Stimulated activated CD8-positive, alpha-beta memory T cell treated with anti-CD3 and anti-CD28 coated beads, Interleukin-15, amount 100 ng/mL, for 24 hours (primary cell): ENCODE results near the gene TPSD1.
"Not testable (repeated sequence)": the region's sequence is repeated elsewhere in the genome, so short reads cannot be mapped to it uniquely, and the experiment has no call there.

Experiments used
- DNase-seq: peaks from one replicate; pipeline ENCODE4 v3.0.0-alpha.2; 2020; ENCODE audit warnings: low read depth

The TPSD1 gene

DNA sequence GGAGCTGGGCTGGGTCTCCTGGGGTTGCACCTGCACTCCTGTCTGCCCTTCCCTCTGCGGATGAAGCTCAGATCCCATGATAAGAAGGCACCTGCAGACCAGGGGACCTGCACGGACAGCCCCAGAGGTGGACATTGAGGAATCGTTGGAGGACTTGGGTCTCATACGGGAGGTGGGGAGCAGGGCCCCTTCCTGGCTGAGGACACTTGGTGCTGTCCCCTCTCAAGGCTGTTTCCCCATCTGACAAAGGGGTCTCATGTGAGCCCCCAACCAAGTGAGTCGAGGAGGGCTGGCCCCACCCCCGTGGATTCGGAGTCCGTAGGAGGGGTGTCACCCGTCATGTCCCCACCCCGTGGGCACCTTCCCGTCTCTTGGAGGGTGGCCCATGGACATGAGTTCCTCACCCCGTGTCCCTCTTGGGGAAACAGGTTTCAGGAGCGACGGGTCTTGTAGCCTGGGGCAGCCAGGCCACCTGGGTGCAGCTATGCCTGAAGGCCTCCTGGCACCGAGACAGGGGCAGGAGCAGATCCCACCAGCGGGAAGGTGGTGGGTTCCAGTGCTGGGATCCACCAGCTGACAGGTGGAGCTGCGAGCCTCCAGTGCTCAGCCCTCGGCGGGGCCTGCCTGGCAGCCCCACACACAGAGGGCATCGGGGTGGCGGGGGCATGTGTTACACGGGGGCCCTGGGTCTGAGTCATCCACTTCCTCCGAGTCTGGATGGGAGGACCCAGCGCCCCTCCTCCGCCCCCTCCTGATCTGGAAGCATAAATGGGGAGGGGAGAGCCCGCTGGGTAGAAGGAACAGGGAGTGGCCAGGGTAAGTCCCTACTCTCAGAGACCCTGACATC, at the start of gene TPSD1:
TSS of gene TPSD1 (plus strand) at position 794 of the 847 bp plus-strand sequence. CDS start 212 bp downstream, outside the sequence.
- not testable (repeated sequence) for DNase-seq

DNA sequence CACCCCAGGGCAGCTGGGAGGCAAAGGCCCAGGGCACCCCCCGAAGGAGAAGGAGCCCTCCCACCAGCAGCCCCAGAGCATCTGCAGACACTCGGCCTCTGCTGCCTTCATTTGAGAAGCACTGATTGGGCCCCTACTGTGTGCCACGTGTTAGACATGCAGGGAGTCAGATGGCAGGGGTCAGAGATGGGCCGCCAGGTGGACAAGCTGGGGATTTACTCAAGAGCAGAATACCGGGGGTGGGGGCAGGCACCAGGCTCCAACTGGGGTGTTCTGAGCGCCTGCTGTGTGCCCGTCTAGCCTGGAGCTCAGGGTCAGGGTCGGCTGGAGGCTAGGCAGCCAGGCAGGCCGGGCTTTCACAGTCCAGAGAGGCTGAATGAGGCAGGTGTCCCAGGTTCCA, 49.5 kb upstream of the TPSD1 start:
- no peak for DNase-seq

DNA sequence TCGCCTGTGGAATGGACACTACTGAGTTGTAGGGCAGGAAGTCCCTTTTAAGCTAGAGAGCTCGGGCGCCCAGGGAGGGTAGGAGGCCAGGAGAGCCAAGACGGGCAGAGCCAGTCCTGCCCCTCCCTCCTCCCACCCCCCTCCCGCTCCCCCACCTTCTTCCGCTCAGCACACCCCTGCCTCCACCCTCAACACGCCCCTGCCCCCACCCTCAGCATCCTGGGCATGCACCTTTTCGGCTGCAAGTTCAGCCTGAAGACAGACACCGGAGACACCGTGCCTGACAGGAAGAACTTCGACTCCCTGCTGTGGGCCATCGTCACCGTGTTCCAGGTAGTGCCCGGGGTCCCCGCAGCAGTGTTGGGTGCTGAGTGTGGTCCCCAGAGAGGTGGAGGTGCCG, 49.1 kb upstream of the TPSD1 start:
- DNase-seq = no peak

DNA sequence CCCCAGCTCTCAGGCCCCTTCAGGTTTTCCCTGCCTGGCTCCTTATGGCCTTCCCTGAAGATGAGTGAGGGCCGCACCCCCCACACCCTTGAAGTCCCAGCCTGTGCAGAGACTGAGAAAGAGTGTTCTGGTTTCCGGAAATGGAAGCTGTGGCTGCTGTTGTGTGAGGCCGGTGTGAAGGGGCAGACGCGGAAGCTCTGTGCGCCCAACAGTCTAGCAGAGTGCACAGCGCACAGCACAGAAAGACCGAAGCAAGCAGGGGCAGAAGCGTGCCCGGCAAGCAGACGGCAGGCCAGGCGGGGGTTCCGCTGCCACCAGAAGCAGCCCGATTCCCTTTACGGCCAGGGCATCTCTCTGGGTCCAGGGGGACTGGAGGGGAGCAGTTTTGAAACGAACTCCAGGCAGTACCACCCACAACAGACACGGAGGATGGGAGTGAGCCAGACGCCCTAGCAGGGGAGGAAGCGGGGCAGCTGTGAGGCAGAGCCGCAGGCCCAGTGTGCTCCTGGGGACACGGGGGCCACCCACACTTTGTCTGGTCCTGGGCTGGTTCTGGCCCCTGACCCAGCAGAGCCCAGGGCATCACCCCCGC, 47.5 kb upstream of the TPSD1 start:
- no peak for DNase-seq

DNA sequence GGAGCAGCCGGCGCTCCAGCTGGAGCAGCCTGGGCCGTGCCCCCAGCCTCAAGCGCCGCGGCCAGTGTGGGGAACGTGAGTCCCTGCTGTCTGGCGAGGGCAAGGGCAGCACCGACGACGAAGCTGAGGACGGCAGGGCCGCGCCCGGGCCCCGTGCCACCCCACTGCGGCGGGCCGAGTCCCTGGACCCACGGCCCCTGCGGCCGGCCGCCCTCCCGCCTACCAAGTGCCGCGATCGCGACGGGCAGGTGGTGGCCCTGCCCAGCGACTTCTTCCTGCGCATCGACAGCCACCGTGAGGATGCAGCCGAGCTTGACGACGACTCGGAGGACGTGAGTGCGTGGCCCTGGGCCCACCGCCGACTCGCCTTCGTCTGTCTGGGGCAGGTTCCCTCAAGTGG, 46.8 kb upstream of the TPSD1 start:
- DNase-seq = no peak

DNA sequence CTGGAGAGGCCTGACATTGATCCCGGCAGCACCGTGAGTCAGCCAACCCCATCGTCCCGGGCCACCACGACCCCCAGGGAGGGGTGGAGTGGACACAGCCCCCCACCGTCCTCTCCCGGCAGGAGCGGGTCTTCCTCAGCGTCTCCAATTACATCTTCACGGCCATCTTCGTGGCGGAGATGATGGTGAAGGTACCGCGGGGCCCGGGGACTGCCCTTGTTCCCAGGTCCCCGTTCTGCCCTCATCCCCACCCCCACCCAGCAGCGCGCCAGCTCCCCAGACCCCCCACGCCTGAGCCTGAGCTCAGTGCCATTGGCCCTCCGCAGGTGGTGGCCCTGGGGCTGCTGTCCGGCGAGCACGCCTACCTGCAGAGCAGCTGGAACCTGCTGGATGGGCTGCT, 45.4 kb upstream of the TPSD1 start:
- DNase-seq = no peak

DNA sequence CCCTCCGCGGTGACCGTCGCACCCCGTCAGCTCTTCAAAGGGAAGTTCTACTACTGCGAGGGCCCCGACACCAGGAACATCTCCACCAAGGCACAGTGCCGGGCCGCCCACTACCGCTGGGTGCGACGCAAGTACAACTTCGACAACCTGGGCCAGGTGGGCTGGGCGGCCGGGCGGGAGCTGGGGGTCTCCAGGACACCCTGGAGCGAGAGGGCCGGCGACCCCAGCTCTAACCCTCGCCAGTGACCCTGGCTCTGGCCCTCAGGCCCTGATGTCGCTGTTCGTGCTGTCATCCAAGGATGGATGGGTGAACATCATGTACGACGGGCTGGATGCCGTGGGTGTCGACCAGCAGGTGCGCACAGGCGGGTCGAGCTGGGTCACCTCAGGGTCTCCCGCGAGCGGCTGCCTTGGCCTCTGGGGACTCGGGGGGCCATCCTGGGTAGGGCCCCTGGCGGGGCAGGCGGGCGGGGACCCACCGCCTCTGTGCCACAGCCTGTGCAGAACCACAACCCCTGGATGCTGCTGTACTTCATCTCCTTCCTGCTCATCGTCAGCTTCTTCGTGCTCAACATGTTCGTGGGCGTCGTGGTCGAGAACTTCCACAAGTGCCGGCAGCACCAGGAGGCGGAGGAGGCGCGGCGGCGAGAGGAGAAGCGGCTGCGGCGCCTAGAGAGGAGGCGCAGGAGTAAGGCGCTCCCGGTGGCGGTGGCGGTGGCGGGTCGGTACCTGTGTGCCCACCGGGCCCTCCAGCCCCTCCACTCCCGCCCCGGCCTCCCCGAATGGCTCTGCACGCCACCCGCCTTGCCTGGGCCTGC, 44.2 kb upstream of the TPSD1 start:
- DNase-seq = no peak

DNA sequence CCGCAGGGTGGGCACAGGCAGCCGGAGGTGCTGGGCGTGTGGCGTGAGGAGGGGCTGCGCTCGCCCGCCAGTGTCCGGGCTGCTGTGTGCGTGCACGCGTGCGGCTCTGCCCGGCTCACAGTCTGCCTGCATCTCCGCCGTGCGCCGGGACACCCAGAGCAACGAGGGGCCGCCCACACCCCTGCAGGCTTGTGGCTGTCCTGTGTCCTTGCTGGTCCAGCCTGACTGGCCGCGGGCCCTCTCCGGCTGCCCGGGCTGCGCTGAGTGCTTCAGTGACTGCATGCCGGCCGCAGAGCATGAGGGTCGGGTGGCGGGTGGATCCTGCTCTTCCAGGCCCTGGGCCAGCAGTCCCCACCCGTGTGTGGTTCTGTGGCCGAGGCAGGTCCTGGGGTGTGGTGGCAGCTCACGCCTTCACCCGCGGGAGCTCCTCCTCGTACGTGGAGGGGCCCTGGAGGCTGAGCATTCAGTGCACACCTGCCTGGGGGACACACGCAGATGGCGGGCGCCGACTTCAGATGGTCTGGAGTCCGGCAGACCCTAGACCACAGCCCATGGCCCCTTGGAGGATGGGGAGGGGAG, 43.2 kb upstream of the TPSD1 start:
- no peak for DNase-seq

DNA sequence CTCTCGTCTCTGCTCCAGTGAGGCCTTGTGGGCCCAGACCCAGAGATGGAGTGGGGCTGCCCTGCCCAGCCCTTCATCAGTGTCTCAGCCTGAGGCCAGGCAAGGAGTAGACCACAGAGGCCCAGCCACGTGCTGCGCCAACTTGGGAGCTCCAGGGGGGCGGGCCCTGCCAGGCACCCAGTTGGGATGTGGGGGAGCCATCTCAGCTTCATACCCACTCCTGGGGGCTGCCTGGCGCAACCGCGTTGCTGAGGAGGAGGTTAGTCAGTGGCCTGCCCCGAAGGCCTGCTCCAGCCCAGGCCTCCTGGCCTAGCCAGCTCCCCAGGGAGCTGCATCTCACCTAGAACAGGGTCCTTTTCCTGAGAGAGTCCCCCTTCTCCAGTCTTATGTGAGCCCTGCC, 42.6 kb upstream of the TPSD1 start:
- no peak for DNase-seq

DNA sequence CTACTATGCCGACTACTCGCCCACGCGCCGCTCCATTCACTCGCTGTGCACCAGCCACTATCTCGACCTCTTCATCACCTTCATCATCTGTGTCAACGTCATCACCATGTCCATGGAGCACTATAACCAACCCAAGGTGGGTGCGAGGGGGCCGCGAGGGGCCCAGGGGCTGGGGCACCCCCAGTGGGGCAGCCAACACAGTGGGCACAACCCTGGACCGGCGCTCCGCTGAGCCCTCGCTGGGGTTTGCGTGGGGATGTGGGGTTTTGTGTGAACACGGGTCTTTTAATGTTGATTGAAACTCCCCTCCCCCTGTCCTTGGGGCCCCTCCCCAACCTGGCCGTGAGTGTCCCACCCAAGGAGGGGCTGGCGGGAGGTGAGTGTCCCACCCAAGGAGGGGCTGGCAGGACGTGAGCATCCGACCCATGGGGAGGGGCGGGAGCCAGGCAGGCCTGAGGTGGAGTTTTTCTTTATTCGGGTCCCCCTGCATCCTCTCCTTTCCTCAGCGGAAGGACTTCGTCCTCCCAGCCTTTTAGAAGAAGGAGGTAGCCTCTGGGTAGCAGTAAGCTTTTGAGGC, 42.0 kb upstream of the TPSD1 start:
- no peak for DNase-seq

DNA sequence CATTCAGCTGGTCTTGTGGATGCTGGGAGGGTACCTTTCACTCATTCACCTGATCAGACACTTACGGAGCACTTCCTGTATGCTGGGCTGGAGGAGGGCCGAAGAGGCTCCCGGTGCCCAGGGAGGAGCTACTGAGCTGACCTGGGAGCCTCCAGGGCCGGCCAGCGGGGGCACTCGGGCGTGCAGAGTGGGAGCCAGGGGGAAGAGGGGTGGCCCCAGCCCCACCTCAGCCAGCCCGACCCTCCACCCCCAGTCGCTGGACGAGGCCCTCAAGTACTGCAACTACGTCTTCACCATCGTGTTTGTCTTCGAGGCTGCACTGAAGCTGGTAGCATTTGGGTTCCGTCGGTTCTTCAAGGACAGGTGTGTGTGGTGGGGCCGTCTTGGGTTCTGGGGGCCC, 41.1 kb upstream of the TPSD1 start:
- no peak for DNase-seq

DNA sequence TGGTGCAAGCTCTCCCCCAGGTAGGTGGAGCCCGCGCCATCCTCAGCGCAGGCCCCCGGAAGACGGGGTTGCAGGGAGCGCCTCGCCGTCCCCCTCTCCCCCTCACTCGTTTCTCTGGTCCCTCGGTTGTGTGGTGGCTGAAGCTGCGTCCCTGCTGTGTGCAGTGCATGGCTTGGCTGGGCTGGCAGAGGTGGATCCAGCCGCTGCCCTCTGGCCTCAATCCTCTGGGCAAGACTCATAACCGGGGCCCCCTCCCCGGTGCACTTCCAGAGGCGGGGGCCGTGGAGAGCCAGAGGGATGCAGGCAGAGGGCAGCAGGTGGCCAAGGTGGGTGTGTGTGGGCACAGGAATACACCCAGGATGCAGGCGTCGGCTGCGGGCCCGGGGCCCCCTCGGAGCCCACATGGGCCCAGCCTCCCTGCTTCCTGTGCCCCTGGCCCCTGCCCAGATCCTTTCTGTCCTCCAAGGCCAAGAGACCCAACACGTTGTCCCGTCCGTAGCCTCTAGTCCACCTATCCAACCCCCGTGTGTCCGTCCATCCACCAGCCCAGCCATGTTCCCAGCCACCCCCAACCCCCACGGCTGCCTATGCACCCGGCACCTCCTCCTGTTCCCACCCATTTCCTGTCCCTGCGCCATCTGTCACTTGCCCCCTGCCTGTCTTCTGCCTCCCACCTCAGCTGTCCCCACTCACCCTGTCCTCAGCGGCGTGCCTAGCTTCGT, 40.1 kb upstream of the TPSD1 start:
- DNase-seq = no peak

DNA sequence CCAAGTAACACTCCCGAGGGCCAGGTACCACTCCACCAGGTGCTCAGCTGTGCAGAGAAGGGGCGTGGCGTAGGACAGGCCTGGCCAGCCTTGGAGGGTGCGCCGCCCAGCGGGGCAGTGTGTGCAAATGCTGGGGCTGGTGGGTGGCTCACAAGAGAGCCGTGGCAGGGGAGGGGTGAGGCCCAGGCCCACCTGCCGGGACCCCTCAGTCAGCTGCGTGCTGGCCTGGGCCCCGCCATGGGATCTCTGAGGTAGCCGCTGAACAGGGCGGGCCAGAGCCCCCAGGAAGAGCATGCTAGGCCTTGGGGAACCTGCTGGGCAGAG, 39.6 kb upstream of the TPSD1 start:
- no peak for DNase-seq

DNA sequence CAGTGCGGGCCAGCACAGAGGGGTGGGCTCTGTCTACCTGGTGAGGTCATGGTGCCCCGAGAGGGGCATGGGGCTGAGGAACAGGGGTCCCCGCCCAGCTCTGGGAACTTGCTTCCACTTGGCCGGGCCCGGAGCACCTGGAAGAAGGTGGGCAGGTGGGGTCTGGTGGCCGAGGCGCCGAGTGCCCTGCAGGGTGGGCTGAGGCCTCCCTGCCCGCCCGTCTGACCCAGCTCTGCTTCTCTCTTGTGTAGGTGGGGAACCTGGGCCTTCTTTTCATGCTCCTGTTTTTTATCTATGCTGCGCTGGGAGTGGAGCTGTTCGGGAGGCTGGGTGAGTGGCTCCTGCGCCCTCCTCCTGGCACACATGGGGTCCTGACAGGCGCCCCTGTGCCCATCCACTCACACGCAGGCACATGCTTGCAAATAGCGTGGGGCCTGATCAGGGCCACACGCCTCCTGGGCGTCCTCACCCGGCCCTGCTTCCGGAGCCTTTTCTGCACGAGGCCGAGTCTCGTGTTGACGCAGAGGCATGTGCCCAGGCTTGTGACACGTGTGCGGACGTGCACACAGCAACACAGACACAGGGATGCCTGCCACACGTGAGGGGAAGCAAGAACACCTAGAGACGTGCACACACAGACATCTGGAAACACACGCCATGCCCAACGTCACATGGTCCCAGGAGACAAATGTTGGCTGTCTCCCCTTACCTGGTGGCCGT, 39.0 kb upstream of the TPSD1 start:
- no peak for DNase-seq

DNA sequence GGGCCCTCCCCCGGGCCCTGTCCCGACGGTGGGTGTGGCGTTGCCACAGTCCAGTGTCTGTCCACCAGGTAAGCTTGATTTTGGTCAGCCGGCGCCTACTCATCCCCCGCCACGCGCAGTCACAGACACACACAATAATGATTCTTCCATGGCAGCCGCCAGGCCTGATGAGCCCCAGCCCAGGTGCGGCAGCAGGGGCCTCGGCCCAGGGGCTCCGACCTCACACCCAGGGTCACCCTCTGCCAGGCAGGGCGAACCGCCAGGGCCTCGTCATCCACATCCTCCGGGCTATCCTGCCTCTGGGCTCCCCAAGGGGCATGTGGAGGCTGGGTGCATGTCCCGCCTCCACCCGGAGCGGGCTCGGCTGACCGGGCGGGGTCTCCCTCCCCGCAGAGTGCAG, 38.3 kb upstream of the TPSD1 start:
- no peak for DNase-seq

DNA sequence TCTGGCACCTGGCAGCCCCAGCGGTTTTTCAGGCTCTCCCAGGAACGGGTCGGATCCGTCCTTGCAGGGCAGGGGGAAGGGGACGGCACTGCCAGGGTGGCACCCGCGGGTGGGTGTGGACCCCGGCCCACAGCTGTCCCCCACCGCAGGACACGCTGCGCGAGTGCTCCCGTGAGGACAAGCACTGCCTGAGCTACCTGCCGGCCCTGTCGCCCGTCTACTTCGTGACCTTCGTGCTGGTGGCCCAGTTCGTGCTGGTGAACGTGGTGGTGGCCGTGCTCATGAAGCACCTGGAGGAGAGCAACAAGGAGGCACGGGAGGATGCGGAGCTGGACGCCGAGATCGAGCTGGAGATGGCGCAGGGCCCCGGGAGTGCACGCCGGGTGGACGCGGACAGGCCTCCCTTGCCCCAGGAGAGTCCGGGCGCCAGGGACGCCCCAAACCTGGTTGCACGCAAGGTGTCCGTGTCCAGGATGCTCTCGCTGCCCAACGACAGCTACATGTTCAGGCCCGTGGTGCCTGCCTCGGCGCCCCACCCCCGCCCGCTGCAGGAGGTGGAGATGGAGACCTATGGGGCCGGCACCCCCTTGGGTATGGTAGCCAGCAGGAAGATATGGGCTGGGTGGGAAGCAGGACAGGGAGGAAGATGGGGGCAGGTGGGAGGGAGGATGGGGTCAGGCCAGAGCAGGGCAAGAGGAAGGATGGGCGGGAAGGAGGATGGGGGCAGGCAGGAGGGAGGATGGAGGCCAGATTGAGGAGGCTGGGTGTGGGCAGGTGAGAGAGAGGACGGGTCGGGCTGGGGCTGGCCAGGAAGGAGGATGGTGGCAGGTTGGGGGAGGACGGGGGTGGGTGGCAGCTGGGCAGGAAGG, 37.6 kb upstream of the TPSD1 start:
- DNase-seq = no peak

DNA sequence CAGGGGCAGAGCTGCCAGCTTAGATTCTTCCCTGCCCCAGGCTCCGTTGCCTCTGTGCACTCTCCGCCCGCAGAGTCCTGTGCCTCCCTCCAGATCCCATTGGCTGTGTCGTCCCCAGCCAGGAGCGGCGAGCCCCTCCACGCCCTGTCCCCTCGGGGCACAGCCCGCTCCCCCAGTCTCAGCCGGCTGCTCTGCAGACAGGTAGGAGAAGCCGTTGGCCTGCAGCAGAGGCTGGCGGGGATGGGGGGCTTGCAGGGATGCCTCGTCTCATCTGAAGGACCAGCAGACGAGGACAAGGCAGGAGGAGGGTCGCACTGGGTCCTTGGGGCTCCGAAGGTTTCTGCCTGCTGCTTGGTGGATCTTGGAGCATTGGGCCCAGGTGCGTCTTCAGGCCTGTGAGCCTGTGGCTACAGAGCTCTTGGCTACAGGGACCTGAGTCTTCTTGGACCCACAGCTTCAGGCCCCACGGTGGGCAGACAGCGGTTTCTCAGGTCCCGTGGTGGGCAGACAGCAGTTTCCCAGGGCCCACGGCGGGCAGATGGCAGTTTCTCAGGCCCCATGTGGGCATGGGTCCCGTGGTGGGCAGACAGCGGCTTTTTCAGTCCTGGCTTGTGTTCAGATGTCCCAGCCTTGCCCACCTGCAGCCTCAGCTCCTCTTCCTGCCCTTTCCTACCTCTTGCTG, 36.8 kb upstream of the TPSD1 start:
- DNase-seq = no peak

DNA sequence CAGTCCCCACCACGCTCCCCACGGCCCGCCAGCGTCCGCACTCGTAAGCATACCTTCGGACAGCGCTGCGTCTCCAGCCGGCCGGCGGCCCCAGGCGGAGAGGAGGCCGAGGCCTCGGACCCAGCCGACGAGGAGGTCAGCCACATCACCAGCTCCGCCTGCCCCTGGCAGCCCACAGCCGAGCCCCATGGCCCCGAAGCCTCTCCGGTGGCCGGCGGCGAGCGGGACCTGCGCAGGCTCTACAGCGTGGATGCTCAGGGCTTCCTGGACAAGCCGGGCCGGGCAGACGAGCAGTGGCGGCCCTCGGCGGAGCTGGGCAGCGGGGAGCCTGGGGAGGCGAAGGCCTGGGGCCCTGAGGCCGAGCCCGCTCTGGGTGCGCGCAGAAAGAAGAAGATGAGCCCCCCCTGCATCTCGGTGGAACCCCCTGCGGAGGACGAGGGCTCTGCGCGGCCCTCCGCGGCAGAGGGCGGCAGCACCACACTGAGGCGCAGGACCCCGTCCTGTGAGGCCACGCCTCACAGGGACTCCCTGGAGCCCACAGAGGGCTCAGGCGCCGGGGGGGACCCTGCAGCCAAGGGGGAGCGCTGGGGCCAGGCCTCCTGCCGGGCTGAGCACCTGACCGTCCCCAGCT, 35.7 kb upstream of the TPSD1 start:
- DNase-seq = no peak
